ENCODE data around the gene FAP.
A peak's percentile ranks its signal among the peaks of the same experiment; 100 is the strongest.

FAP gene, protein sequence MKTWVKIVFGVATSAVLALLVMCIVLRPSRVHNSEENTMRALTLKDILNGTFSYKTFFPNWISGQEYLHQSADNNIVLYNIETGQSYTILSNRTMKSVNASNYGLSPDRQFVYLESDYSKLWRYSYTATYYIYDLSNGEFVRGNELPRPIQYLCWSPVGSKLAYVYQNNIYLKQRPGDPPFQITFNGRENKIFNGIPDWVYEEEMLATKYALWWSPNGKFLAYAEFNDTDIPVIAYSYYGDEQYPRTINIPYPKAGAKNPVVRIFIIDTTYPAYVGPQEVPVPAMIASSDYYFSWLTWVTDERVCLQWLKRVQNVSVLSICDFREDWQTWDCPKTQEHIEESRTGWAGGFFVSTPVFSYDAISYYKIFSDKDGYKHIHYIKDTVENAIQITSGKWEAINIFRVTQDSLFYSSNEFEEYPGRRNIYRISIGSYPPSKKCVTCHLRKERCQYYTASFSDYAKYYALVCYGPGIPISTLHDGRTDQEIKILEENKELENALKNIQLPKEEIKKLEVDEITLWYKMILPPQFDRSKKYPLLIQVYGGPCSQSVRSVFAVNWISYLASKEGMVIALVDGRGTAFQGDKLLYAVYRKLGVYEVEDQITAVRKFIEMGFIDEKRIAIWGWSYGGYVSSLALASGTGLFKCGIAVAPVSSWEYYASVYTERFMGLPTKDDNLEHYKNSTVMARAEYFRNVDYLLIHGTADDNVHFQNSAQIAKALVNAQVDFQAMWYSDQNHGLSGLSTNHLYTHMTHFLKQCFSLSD

GRCh38 chr2:162243294-162243693 is at the start of gene FAP:
Gene FAP (minus strand): TSS chr2:162243445. CDS start chr2:162243327, 118 bp downstream.
- DNase-seq (ENCODE audit: low spot score), result no peak
- TF ChIP-seq, protein P1, sequence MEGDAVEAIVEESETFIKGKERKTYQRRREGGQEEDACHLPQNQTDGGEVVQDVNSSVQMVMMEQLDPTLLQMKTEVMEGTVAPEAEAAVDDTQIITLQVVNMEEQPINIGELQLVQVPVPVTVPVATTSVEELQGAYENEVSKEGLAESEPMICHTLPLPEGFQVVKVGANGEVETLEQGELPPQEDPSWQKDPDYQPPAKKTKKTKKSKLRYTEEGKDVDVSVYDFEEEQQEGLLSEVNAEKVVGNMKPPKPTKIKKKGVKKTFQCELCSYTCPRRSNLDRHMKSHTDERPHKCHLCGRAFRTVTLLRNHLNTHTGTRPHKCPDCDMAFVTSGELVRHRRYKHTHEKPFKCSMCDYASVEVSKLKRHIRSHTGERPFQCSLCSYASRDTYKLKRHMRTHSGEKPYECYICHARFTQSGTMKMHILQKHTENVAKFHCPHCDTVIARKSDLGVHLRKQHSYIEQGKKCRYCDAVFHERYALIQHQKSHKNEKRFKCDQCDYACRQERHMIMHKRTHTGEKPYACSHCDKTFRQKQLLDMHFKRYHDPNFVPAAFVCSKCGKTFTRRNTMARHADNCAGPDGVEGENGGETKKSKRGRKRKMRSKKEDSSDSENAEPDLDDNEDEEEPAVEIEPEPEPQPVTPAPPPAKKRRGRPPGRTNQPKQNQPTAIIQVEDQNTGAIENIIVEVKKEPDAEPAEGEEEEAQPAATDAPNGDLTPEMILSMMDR (IDR thresholded peaks at IDR 0.05), result no peak
- H3K4me3 ChIP-seq, result peak within 1 kb of the TSS; percentile 55
- peak within 1 kb of the TSS; percentile 67 to 70 for H3K27ac ChIP-seq

- TF ChIP-seq, protein P1 (IDR thresholded peaks at IDR 0.05), result no peak
- Histone ChIP-seq H3K4me3 (no peak overlapping the region), H3K27ac (no peak overlapping the region)
- no peak for DNase-seq (ENCODE audit: low spot score)
Observed at GRCh38 chr2:162291748-162292147, 48.5 kb upstream of the FAP start.

DNA sequence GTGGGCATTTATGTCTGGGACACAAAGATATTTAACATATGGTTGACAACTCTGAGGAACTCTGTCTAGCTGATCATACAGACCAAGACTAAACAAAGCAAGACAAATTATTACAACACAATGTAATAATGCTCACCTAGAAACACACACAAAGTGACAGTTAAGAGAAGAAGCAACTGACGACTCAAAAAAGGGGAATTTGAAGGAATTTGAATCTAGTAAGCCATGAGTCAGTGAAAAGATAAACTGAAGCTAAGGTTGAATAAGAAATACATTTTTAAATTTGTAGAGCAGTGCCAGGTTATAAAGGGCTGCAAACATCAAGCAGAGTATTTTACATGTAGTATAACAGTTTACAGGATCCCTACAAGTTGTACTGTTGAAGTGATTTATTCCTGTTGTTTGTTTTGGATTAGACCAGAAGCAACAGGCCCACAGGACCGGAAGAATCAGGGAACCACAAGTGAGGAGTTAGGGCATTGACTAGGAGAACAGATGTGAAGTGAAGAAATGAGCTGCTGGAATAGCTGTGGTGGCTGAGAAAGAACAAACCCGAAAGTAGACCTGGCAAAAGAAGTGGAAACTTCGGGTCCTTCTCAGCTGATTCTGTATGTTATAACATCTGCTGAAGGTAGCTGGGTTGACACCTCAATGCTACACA is 39.6 kb upstream of the FAP start:
- TF ChIP-seq, protein P1 (IDR thresholded peaks at IDR 0.05), result no peak
- no peak overlapping the region for H3K27ac ChIP-seq
- H3K4me3 ChIP-seq, result no peak overlapping the region
- DNase-seq (ENCODE audit: low spot score), result no peak

DNA sequence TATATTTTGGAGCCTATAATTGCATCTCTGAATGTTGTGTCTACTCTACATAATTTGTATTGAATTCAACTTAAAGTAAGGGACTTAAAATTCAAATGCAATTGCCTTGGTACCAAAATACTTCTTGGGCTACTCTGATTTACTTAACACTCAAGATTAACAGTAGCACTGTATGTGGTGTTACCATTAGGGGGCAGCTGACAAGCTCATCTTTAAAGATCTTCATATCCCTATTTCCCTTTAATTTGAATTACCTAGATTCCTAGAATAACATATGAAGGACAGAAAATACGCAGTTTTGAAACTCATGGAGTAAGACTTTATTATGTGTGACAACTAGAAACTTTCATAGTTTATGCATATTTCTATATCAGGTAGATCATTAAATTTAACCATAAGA is 37.4 kb upstream of the FAP start:
- TF ChIP-seq, protein P1 (IDR thresholded peaks at IDR 0.05), result no peak
- Histone ChIP-seq H3K4me3 (no peak overlapping the region), H3K27ac (no peak overlapping the region)
- DNase-seq (ENCODE audit: low spot score), result no peak

DNA sequence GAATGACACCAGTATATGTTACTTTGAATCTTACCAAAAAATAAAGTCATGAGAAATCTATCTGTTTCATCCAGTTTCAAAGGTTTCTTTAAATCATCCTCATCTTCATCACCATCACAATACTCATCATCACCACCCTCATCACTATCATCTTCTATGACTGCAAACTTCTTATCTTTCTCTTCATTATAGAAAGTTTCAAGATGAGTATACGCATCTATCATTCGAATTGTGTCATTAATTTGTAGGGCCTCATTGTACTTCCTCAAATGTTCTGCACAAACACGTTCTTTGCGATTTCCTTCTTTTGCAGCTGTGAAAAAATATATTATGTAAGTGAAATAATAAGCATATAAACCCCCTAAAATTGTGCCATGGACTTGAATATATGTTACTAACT is 34.1 kb upstream of the FAP start:
- H3K27ac ChIP-seq, result no peak overlapping the region
- no peak for DNase-seq (ENCODE audit: low spot score)
- no peak overlapping the region for H3K4me3 ChIP-seq
- TF ChIP-seq, protein P1 (IDR thresholded peaks at IDR 0.05), result no peak

- no peak for DNase-seq (ENCODE audit: low spot score)
- no peak overlapping the region for H3K4me3 ChIP-seq
- TF ChIP-seq, protein P1 (IDR thresholded peaks at IDR 0.05), result no peak
- H3K27ac ChIP-seq, result no peak overlapping the region
Observed at GRCh38 chr2:162267996-162268395, 24.8 kb upstream of the FAP start.

Measured in coronary artery (tissue), 2 donors.